Ovary (tissue), 9 donors: ENCODE results near the gene NOP53. TPM values are rescaled to one million over a fixed set of nuclear protein-coding genes. Genes with fewer than 3 reads are reported as not detected.
"Not testable (repeated sequence)": the region's sequence is repeated elsewhere in the genome, so short reads cannot be mapped to it uniquely, and the experiment has no call there.

ENCODE experiments used
- DNase-seq, 5 donors: peaks; one replicate each; pipeline ENCODE4 v3.0.0-alpha.2; 2019 to 2020
- H3K27ac ChIP-seq, 2 donors: fragments of 200-600 bp; one replicate each; pipeline versions ENCODE4 v1.5.1 to v1.8.0; 2019 to 2022
- H3K27me3 ChIP-seq: fragments of 200-600 bp; one replicate; pipeline ENCODE4 v1.8.0; 2022
- H3K36me3 ChIP-seq: fragments of 200-600 bp; sonication (generic); one replicate; pipeline ENCODE4 v1.5.1; 2019
- H3K4me1 ChIP-seq: one replicate; pipeline ENCODE4 v1.8.1; 2013; ENCODE audit warnings: mild to moderate bottlenecking, moderate library complexity; ENCODE audit not compliant: insufficient read depth
- H3K4me3 ChIP-seq: fragments of 200-600 bp; sonication (generic); one replicate; pipeline ENCODE4 v1.5.1; 2017
- H3K9me3 ChIP-seq, 2 donors: fragments of 200-600 bp in 1 of 2; sonication (generic) in 1 of 2; one replicate each; pipeline versions ENCODE4 v1.5.1 to v1.8.1; 2013 to 2019; ENCODE audit warnings: mild to moderate bottlenecking in 1 of 2, moderate library complexity in 1 of 2
- CTCF ChIP-seq, 3 donors: fragments of 450-650 bp in 2 of 3; fragments of 200-600 bp in 1 of 3; IDR thresholded peaks; one replicate each; pipeline versions ENCODE4 v1.5.1 to v1.8.0; 2016 to 2022; ENCODE audit warnings: antibody characterized with exemption in 3 of 3, mild to moderate bottlenecking in 1 of 3
- EP300 ChIP-seq: sonication (generic); formaldehyde crosslinking; IDR thresholded peaks from one replicate; pipeline ENCODE4 v1.6.1; 2017; ENCODE audit warnings: antibody characterized with exemption
- POLR2A ChIP-seq: fragments of 450-650 bp; IDR thresholded peaks from one replicate; pipeline ENCODE4 v1.6.1; 2017; ENCODE audit warnings: antibody characterized with exemption, mild to moderate bottlenecking, moderate library complexity
- WGBS, 3 donors: extraction: QIAGEN DNeasy Blood & Tissue Kit in 1 of 3; methylation state at CpG; one replicate each; pipeline versions ENCODE4 v1.1.5 to v1.1.7; 2013 to 2017; 5-methylcytosine and 5-hydroxymethylcytosine counted together
- intact Hi-C, 4 donors: fragments of 100-400 bp; cut with DNase I; formaldehyde crosslinking; loops; one replicate each; pipeline versions ENCODE4 v1.11.0 to v1.15.1; 2022 to 2023
- polyA plus RNA-seq, 2 donors: library from polyadenylated mRNA; stranded (reverse); fragments of 200-250 nt in 1 of 2; fragments of 350-450 nt in 1 of 2; fragmentation: Illumina TruSeq in 1 of 2; extraction: RNeasy Lipid Tissue Mini Kit (QIAGEN cat#74804) in 1 of 2; gene quantifications; one replicate each; pipeline ENCODE4 v1.2.3, GENCODE V29; 2013 to 2014
- total RNA-seq, 7 donors: library from RNA; depleted of rRNA in 2 of 7; stranded (reverse); fragments of >200 nt in 2 of 7; fragmentation: NEBNext Ultra II Directional in 3 of 7; extraction: Animal tissue kit (Norgen Biotek cat#: 25700) in 3 of 7; gene quantifications; one replicate each; pipeline versions ENCODE4 v1.1.0 to v1.2.4, GENCODE V29; 2016 to 2023
- donor health status: DM: no; HTN: no; CAD: no; lungs with moderate emphysema.
- donor health status: DM: no; HTN: no; CAD: no.
- donor health status: Bipolar disorder and iron deficiency.
- donor health status: DM: yes; HTN: yes; CAD: no.
- donor health status: DM: no; HTN: no; CAD: no.
- donor health status: DM: yes; HTN: yes; CAD: no.

The NOP53 gene
- total and polyA plus RNA-seq, 9 donors, result 591 to 1,198 (median 727) TPM

- Histone ChIP-seq H3K4me3 (no peak overlapping the region), H3K27ac (peak overlapping the region; percentile 6 to 94), H3K27me3 (no peaks in the 10 kb centered on the region), H3K9me3 (no peaks in the 10 kb centered on the region), H3K36me3 (no peaks in the 10 kb centered on the region), H3K4me1 (peaks cover 28% of the 10 kb centered on the region)
- WGBS, 3 donors, result 43 to 74% (median 66%) methylated on average over 14 of the region's 14 CpGs
- TF ChIP-seq EP300 (no peak), POLR2A (no peak), CTCF (IDR thresholded peaks at IDR 0.05) (no peak)
- no peak for DNase-seq
- intact Hi-C loops, result no loop called here
Measured at GRCh38 chr19:47720669-47721422, 24.5 kb upstream of the NOP53 start.

DNA sequence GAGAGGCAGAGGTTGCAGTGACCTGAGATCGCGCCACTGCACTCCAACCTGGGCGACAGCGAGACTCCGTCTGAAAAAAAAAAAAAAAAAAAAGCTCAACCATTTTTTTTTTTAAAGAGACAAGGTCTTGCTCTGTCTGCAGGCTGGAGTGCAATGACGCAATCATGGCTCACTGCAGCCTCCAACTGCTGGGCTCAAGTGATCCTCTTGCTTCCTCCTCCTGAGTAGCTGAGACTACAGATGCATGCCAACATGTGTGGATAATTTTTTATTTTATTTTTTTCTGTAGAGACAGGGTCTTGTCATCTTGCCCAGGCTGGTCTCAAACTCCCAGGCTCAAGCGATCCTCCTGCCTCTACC, 21.8 kb upstream of the NOP53 start:
- Histone ChIP-seq H3K36me3 (no peaks in the 10 kb centered on the region), H3K9me3 (no peaks in the 10 kb centered on the region), H3K27me3 (no peaks in the 10 kb centered on the region), H3K4me1 (peaks cover 11% of the 10 kb centered on the region), H3K4me3 (peak overlapping the region; percentile 30), H3K27ac (peak overlapping the region in 1 of 2 donors; percentile 61)
- intact Hi-C loops, result no loop called here
- DNase-seq, result peak in 4 of 5 donors; percentile 66 to 79 (median 70)
- no peak for TF ChIP-seq EP300
- no peak for TF ChIP-seq CTCF (IDR thresholded peaks at IDR 0.05)
- no peak for TF ChIP-seq POLR2A
- 10 to 17% (median 15%) methylated on average over 7 of the region's 7 CpGs for WGBS, 3 donors

- WGBS, 3 donors, result 88 to 91% (median 90%) methylated on average over 48 of the region's 48 CpGs
- no peak for DNase-seq
- Histone ChIP-seq H3K27ac (no peak overlapping the region), H3K9me3 (no peaks in the 10 kb centered on the region), H3K27me3 (no peaks in the 10 kb centered on the region), H3K4me1 (peaks cover 17% of the 10 kb centered on the region), H3K36me3 (no peaks in the 10 kb centered on the region), H3K4me3 (no peak overlapping the region)
- intact Hi-C loops, result no loop called here
- TF ChIP-seq CTCF (IDR thresholded peaks at IDR 0.05) (no peak), POLR2A (no peak), EP300 (no peak)
Measured at GRCh38 chr19:47725759-47726401, 19.5 kb upstream of the NOP53 start.

DNA sequence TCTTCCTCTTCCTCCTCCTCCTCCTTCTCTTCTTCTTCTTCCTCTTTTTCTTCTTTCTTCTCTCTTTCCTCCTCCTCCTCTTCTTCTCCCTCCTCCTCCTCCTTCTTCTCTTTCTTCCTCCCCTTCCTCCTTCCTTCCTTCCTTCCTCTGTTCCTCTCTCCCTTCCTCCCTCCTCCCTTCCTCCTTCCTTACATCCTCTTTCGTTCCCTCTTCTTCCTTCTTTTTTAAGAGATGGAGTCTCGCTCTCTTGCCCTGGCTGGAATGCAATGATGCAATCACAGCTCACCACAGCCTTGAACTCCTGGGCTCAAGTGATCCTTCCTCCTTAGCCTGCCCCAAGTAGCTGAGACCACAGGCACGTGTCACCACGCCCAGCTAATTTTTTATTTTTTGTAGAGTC, 18.9 kb upstream of the NOP53 start:
- TF ChIP-seq CTCF (IDR thresholded peaks at IDR 0.05) (no peak), EP300 (no peak), POLR2A (no peak)
- no peak for DNase-seq
- WGBS, 3 donors, result 26 to 39% (median 36%) methylated on average over 4 of the region's 4 CpGs

GRCh38 chr19:47728295-47728694, 17.1 kb upstream of the NOP53 start:
- DNase-seq, intact Hi-C loops, H3K9me3 ChIP-seq, H3K4me3 ChIP-seq, H3K27me3 ChIP-seq, H3K36me3 ChIP-seq: not testable (repeated sequence)
- 86 to 99% (median 95%) methylated on average over 4 of the region's 4 CpGs for WGBS, 3 donors
- peaks cover 14% of the 10 kb centered on the region for H3K4me1 ChIP-seq
- peak overlapping the region in 1 of 2 donors; percentile 82 for H3K27ac ChIP-seq

More for the DNA sequence above, 18.9 kb upstream of the NOP53 start:
- no peak overlapping the region for H3K4me3 ChIP-seq
- H3K4me1 ChIP-seq, result peaks cover 14% of the 10 kb centered on the region
- intact Hi-C loops, result no loop called here
- H3K9me3 ChIP-seq, result no peaks in the 10 kb centered on the region
- H3K27ac ChIP-seq, result peak overlapping the region in 1 of 2 donors; percentile 5
- no peaks in the 10 kb centered on the region for H3K27me3 ChIP-seq
- no peaks in the 10 kb centered on the region for H3K36me3 ChIP-seq
